ENCODE measurements around the gene PDPN.

Gene PDPN

GRCh38 chr1:13651279-13651678 is 67.6 kb downstream of the PDPN start:
- no peak for ATAC-seq
- TF ChIP-seq ZFP30 (CRISPR knock-in tag; IDR thresholded peaks at IDR 0.05) (no peak), PPARA (CRISPR knock-in tag; IDR thresholded peaks at IDR 0.05; ENCODE audit: borderline replicate concordance) (no peak), ARNTL (CRISPR knock-in tag; IDR thresholded peaks at IDR 0.05; ENCODE audit: borderline replicate concordance, low read depth) (no peak)
- TF ChIP-seq, protein P1, sequence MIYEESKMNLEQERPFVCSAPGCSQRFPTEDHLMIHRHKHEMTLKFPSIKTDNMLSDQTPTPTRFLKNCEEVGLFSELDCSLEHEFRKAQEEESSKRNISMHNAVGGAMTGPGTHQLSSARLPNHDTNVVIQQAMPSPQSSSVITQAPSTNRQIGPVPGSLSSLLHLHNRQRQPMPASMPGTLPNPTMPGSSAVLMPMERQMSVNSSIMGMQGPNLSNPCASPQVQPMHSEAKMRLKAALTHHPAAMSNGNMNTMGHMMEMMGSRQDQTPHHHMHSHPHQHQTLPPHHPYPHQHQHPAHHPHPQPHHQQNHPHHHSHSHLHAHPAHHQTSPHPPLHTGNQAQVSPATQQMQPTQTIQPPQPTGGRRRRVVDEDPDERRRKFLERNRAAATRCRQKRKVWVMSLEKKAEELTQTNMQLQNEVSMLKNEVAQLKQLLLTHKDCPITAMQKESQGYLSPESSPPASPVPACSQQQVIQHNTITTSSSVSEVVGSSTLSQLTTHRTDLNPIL (CRISPR knock-in tag; IDR thresholded peaks at IDR 0.05; ENCODE audit: low read depth) = no peak

GRCh38 chr1:13652238-13652637 is 68.6 kb downstream of the PDPN start:
- no peak for ATAC-seq
- TF ChIP-seq ZNF565 (CRISPR knock-in tag; conservative IDR thresholded peaks at IDR 0.05; ENCODE audit: low read depth) = no peak
- no peak for TF ChIP-seq BACH2 (CRISPR knock-in tag; IDR thresholded peaks at IDR 0.05; ENCODE audit: borderline replicate concordance)
- no peak for TF ChIP-seq ZFP3 (CRISPR knock-in tag; IDR thresholded peaks at IDR 0.05)
- no peak for TF ChIP-seq ESRRG (CRISPR knock-in tag; IDR thresholded peaks at IDR 0.05)
- no peak for TF ChIP-seq ARNTL (CRISPR knock-in tag; IDR thresholded peaks at IDR 0.05; ENCODE audit: borderline replicate concordance, low read depth)
- no peak for TF ChIP-seq GLIS3 (CRISPR knock-in tag; IDR thresholded peaks at IDR 0.05)
- no peak for TF ChIP-seq OSR1 (CRISPR knock-in tag; IDR thresholded peaks at IDR 0.05)
- no peak for TF ChIP-seq ISL1 (CRISPR knock-in tag; IDR thresholded peaks at IDR 0.05)
- no peak for TF ChIP-seq TCF4 (CRISPR knock-in tag; IDR thresholded peaks at IDR 0.05; ENCODE audit: borderline replicate concordance)
- TF ChIP-seq ZNF70 (CRISPR knock-in tag; IDR thresholded peaks at IDR 0.05) = no peak
- TF ChIP-seq TSHZ2 (CRISPR knock-in tag; IDR thresholded peaks at IDR 0.05) = no peak
- TF ChIP-seq, protein P2, sequence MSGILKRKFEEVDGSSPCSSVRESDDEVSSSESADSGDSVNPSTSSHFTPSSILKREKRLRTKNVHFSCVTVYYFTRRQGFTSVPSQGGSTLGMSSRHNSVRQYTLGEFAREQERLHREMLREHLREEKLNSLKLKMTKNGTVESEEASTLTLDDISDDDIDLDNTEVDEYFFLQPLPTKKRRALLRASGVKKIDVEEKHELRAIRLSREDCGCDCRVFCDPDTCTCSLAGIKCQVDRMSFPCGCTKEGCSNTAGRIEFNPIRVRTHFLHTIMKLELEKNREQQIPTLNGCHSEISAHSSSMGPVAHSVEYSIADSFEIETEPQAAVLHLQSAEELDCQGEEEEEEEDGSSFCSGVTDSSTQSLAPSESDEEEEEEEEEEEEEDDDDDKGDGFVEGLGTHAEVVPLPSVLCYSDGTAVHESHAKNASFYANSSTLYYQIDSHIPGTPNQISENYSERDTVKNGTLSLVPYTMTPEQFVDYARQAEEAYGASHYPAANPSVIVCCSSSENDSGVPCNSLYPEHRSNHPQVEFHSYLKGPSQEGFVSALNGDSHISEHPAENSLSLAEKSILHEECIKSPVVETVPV (CRISPR knock-in tag; IDR thresholded peaks at IDR 0.05) = no peak
- TF ChIP-seq POU6F1 (CRISPR knock-in tag; IDR thresholded peaks at IDR 0.05; ENCODE audit: borderline replicate concordance, low read depth) = no peak
- no peak for TF ChIP-seq SNAI2 (CRISPR knock-in tag; IDR thresholded peaks at IDR 0.05)

DNA sequence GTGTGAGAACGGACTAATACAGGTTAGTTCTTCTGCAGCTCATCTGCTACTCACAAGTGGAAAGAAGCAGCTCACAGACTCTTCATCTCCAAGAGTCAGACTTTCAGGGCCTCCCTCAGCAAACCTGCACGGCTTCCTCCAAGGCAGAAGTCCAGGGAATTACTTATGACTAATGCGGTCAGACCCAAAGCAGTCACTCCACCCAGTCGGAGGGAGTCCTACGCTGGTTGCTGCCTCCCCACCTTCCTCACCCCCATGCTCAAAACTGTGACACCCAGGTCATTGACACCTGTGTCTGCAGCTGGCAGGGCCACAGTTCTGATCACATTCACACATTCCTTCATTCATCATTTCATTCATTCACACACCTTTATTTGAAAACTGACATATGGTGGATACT is 77.9 kb downstream of the PDPN start:
- ATAC-seq = no peak
- TF ChIP-seq, protein P2 (CRISPR knock-in tag; IDR thresholded peaks at IDR 0.05) = no peak
- TF ChIP-seq BACH2 (CRISPR knock-in tag; IDR thresholded peaks at IDR 0.05; ENCODE audit: borderline replicate concordance) (no peak), ARNTL (CRISPR knock-in tag; IDR thresholded peaks at IDR 0.05; ENCODE audit: borderline replicate concordance, low read depth) (no peak), ZFP30 (CRISPR knock-in tag; IDR thresholded peaks at IDR 0.05) (no peak), ZNF8 (CRISPR knock-in tag; IDR thresholded peaks at IDR 0.05) (no peak), ZNF565 (CRISPR knock-in tag; conservative IDR thresholded peaks at IDR 0.05; ENCODE audit: low read depth) (no peak), GLIS3 (CRISPR knock-in tag; IDR thresholded peaks at IDR 0.05) (no peak), ZNF70 (CRISPR knock-in tag; IDR thresholded peaks at IDR 0.05) (no peak), PPARA (CRISPR knock-in tag; IDR thresholded peaks at IDR 0.05; ENCODE audit: borderline replicate concordance) (no peak), PATZ1 (CRISPR knock-in tag; IDR thresholded peaks at IDR 0.05; ENCODE audit: borderline replicate concordance) (no peak), TSHZ2 (CRISPR knock-in tag; IDR thresholded peaks at IDR 0.05) (no peak), RARB (CRISPR knock-in tag; IDR thresholded peaks at IDR 0.05) (no peak), SNAI2 (CRISPR knock-in tag; IDR thresholded peaks at IDR 0.05) (no peak), CSDC2 (CRISPR knock-in tag; IDR thresholded peaks at IDR 0.05) (no peak), ESRRG (CRISPR knock-in tag; IDR thresholded peaks at IDR 0.05) (no peak), ZC3H10 (CRISPR knock-in tag; IDR thresholded peaks at IDR 0.05) (no peak), OSR1 (CRISPR knock-in tag; IDR thresholded peaks at IDR 0.05) (no peak)
- TF ChIP-seq, protein P1 (CRISPR knock-in tag; IDR thresholded peaks at IDR 0.05; ENCODE audit: low read depth) = no peak

Measured in SK-N-SH treated with all-trans-retinoic acid at 6 μM for 48 hours (cell line).